NK-92 (cell line): ENCODE measurements around the gene IAH1.
"Not testable (repeated sequence)": the region's sequence is repeated elsewhere in the genome, so short reads cannot be mapped to it uniquely, and the experiment has no call there.

ENCODE experiments used
- DNase-seq: peaks from one replicate; lab custom pipeline; 2025; ENCODE audit not compliant: unreplicated experiment; lab: John Stamatoyannopoulos, UW

IAH1 gene

GRCh38 chr2:9473308-9473984 lies 905 bp upstream of the IAH1 start:
- no peak for DNase-seq

GRCh38 chr2:9473985-9474360 lies 378 bp upstream of the IAH1 start:
- no peak for DNase-seq

GRCh38 chr2:9477914-9478313 lies 3.6 kb downstream of the IAH1 start:
- DNase-seq, result no peak

GRCh38 chr2:9478526-9478925 lies 4.2 kb downstream of the IAH1 start:
- DNase-seq, result no peak

- DNase-seq, result no peak
These were observed 5.8 kb downstream of the IAH1 start for GRCh38 chr2:9480157-9480556.

- no peak for DNase-seq
These were observed 8.8 kb downstream of the IAH1 start for GRCh38 chr2:9483107-9483506.

GRCh38 chr2:9484533-9484932 lies 10.2 kb downstream of the IAH1 start:
- DNase-seq, result no peak

GRCh38 chr2:9488583-9489547 lies 14.5 kb downstream of the IAH1 start:
- no peak for DNase-seq

GRCh38 chr2:9490789-9491188 lies 16.4 kb downstream of the IAH1 start:
- DNase-seq, result no peak

- DNase-seq, result no peak
These were observed 18.6 kb downstream of the IAH1 start for GRCh38 chr2:9492927-9493326.

GRCh38 chr2:9493478-9493877 lies 19.1 kb downstream of the IAH1 start:
- DNase-seq, result no peak

GRCh38 chr2:9494081-9494480 lies 19.7 kb downstream of the IAH1 start:
- no peak for DNase-seq

- DNase-seq, result no peak
These were observed 22.7 kb downstream of the IAH1 start for GRCh38 chr2:9497017-9497416.

- DNase-seq, result no peak
These were observed 23.9 kb downstream of the IAH1 start for GRCh38 chr2:9498210-9498609.

GRCh38 chr2:9508931-9509330 lies 34.6 kb downstream of the IAH1 start:
- DNase-seq, result no peak

GRCh38 chr2:9513946-9514345 lies 39.6 kb downstream of the IAH1 start:
- DNase-seq, result not testable (repeated sequence)

GRCh38 chr2:9517118-9517782 lies 42.9 kb downstream of the IAH1 start:
- DNase-seq, result no peak

GRCh38 chr2:9518163-9518562 lies 43.8 kb downstream of the IAH1 start:
- no peak for DNase-seq

GRCh38 chr2:9518780-9519179 lies 44.4 kb downstream of the IAH1 start:
- DNase-seq, result no peak

GRCh38 chr2:9519250-9519649 lies 44.9 kb downstream of the IAH1 start:
- no peak for DNase-seq

- DNase-seq, result no peak
These were observed 49.9 kb downstream of the IAH1 start for GRCh38 chr2:9524291-9524690.

GRCh38 chr2:9525266-9525665 lies 50.9 kb downstream of the IAH1 start:
- no peak for DNase-seq
